PC-9 (cell line): ENCODE results near the gene PYCR2. TPM values are rescaled to one million over a fixed set of nuclear protein-coding genes. Genes with fewer than 3 reads are reported as not detected.
"Not testable (repeated sequence)": the region's sequence is repeated elsewhere in the genome, so short reads cannot be mapped to it uniquely, and the experiment has no call there.

Experiments used
- BruUV-seq: library from RNA; stranded (reverse); fragments of 400-500 nt; replicated peaks from 2 replicates; lab custom pipeline; 2021; lab: Mats Ljungman, UMichigan
- CTCF ChIA-PET: fragments of 300-600 bp; sonication (Branson Sonifier 250); formaldehyde crosslinking; loops from one replicate; lab custom pipeline; 2022; ENCODE audit warnings: antibody characterized with exemption; lab: Charles Lee
- POLR2A ChIA-PET: fragments of 300-600 bp; sonication (Branson Sonifier 250); formaldehyde crosslinking; loops from one replicate; lab custom pipeline; 2022; ENCODE audit warnings: antibody characterized with exemption; ENCODE audit not compliant: unreplicated experiment; lab: Charles Lee
- DNase-seq, 2 experiments: peaks; one replicate each; pipeline versions ENCODE4 v3.0.0 to v3.0.0-alpha.2; 2015 to 2022; ENCODE audit warnings: mixed read lengths in 1 of 2
- H2AFZ ChIP-seq: fragments of 200-600 bp; sonication (generic); 2 replicates; pipeline ENCODE4 v1.8.1; 2017; ENCODE audit warnings: antibody characterized with exemption
- H3F3A ChIP-seq: fragments of 200-600 bp; sonication (generic); 2 replicates; pipeline ENCODE4 v1.8.1; 2017; ENCODE audit warnings: antibody characterized with exemption, mild to moderate bottlenecking, low read depth; ENCODE audit not compliant: insufficient read depth
- H3K27ac ChIP-seq: fragments of 200-600 bp; sonication (generic); 2 replicates; pipeline ENCODE4 v1.6.1; 2016; ENCODE audit warnings: mixed run types
- H3K27me3 ChIP-seq: fragments of 200-600 bp; sonication (generic); 2 replicates; pipeline ENCODE4 v1.6.1; 2016; ENCODE audit warnings: low read depth, mixed run types; ENCODE audit not compliant: insufficient read depth
- H3K36me3 ChIP-seq: fragments of 200-600 bp; sonication (generic); 2 replicates; pipeline ENCODE4 v1.6.1; 2016; ENCODE audit warnings: low read depth, mixed run types
- H3K4me1 ChIP-seq: fragments of 200-600 bp; sonication (generic); replicated peaks from 2 replicates; pipeline ENCODE4 v1.6.1; 2016; ENCODE audit warnings: mixed run types; ENCODE audit not compliant: insufficient read depth
- H3K4me2 ChIP-seq: fragments of 200-600 bp; sonication (generic); 2 replicates; pipeline ENCODE4 v1.6.1; 2017; ENCODE audit warnings: mixed run types
- H3K4me3 ChIP-seq: fragments of 200-600 bp; sonication (generic); 2 replicates; pipeline ENCODE4 v1.6.1; 2016; ENCODE audit warnings: mixed run types
- H3K79me2 ChIP-seq: fragments of 200-600 bp; sonication (generic); 2 replicates; pipeline ENCODE4 v1.6.1; 2017; ENCODE audit warnings: low read depth, mixed run types
- H3K9me2 ChIP-seq: fragments of 200-600 bp; sonication (generic); 2 replicates; pipeline ENCODE4 v1.8.1; 2017; ENCODE audit warnings: mild to moderate bottlenecking; ENCODE audit not compliant: insufficient read depth
- H3K9me3 ChIP-seq: fragments of 200-600 bp; sonication (generic); 2 replicates; pipeline ENCODE4 v1.8.1; 2016; ENCODE audit warnings: low read depth; ENCODE audit not compliant: insufficient read depth
- H4K20me1 ChIP-seq: fragments of 200-600 bp; sonication (generic); 2 replicates; pipeline ENCODE4 v1.8.1; 2017; ENCODE audit not compliant: insufficient read depth
- EZH2 ChIP-seq: fragments of 200-600 bp; sonication (generic); IDR thresholded peaks from 2 replicates; pipeline ENCODE4 v1.8.0; 2017; ENCODE audit warnings: antibody characterized with exemption, low read depth
- intact Hi-C: fragments of 100-400 bp; cut with micrococcal nuclease; formaldehyde crosslinking; loops from one replicate; pipeline ENCODE4 v1.10.0; 2022; ENCODE audit not compliant: unreplicated experiment
- total RNA-seq: library from RNA; stranded (reverse); gene quantifications from 2 replicates; pipeline ENCODE4 v1.2.3, GENCODE V29; 2021
- TF ChIP-seq, protein P1 (sequence below): fragments of 200-600 bp; sonication (generic); conservative IDR thresholded peaks from 2 replicates; pipeline ENCODE4 v1.6.1; 2017; ENCODE audit warnings: mixed run types, antibody characterized with exemption, mild to moderate bottlenecking, moderate library complexity

The PYCR2 gene
- total RNA-seq, 1 experiment from 2014 or later = 100 TPM

DNA sequence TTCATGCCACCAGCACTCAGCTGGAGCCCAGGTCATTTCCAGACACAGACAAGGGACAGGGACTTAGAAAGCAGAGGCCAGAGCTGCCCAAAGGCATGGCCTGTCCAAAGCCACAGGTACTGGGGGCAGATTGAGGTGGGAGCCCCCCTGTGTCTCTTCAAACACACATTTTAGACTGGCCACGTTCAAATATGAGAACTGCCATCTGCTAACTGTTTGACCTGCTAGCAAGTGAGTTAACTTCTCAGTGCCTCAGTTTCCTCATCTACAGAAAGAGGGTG, 17.8 kb upstream of the PYCR2 start:
- no peaks in the 10 kb centered on the region for H3K27me3 ChIP-seq
- H3K9me3 ChIP-seq = no peaks in the 10 kb centered on the region
- no TSS peak for BruUV-seq
- H3K4me2 ChIP-seq = no peak overlapping the region
- no peaks in the 10 kb centered on the region for H3F3A ChIP-seq
- H3K79me2 ChIP-seq = no peaks in the 10 kb centered on the region
- H3K27ac ChIP-seq = no peak overlapping the region
- ChIA-PET POLR2A (no interaction called here), CTCF (no interaction called here)
- no peaks in the 10 kb centered on the region for H3K36me3 ChIP-seq
- intact Hi-C loops = no loop called here
- no peak for DNase-seq
- H3K4me3 ChIP-seq = no peak overlapping the region
- H3K9me2 ChIP-seq = no peaks in the 10 kb centered on the region
- H3K4me1 ChIP-seq = no peaks in the 10 kb centered on the region
- no peak overlapping the region for H2AFZ ChIP-seq
- no peaks in the 10 kb centered on the region for H4K20me1 ChIP-seq
- TF ChIP-seq, protein P1, sequence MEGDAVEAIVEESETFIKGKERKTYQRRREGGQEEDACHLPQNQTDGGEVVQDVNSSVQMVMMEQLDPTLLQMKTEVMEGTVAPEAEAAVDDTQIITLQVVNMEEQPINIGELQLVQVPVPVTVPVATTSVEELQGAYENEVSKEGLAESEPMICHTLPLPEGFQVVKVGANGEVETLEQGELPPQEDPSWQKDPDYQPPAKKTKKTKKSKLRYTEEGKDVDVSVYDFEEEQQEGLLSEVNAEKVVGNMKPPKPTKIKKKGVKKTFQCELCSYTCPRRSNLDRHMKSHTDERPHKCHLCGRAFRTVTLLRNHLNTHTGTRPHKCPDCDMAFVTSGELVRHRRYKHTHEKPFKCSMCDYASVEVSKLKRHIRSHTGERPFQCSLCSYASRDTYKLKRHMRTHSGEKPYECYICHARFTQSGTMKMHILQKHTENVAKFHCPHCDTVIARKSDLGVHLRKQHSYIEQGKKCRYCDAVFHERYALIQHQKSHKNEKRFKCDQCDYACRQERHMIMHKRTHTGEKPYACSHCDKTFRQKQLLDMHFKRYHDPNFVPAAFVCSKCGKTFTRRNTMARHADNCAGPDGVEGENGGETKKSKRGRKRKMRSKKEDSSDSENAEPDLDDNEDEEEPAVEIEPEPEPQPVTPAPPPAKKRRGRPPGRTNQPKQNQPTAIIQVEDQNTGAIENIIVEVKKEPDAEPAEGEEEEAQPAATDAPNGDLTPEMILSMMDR = no peak
- no peak for TF ChIP-seq EZH2

- no TSS peak for BruUV-seq
- Histone ChIP-seq H3F3A (no peaks in the 10 kb centered on the region), H3K4me2 (no peak within 1 kb of the TSS), H3K79me2 (no peaks in the 10 kb centered on the region), H3K4me3 (no peak within 1 kb of the TSS), H3K27ac (no peak within 1 kb of the TSS), H4K20me1 (no peaks in the 10 kb centered on the region), H3K36me3 (no peaks in the 10 kb centered on the region), H2AFZ (no peak within 1 kb of the TSS), H3K4me1 (peaks cover 3% of the 10 kb centered on the region), H3K9me2 (no peaks in the 10 kb centered on the region), H3K9me3 (no peaks in the 10 kb centered on the region), H3K27me3 (no peaks in the 10 kb centered on the region)
- no peak for TF ChIP-seq EZH2
- TF ChIP-seq, protein P1 = no peak
- ChIA-PET POLR2A (no interaction called here), CTCF (no interaction called here)
- no peak for DNase-seq
- intact Hi-C loops = no loop called here
These were observed 17.3 kb upstream of the PYCR2 start, which contains the start of gene LEFTY2 for GRCh38 chr1:225941187-225941941. Gene LEFTY2, minus strand, starts transcription at chr1:225941220. Its CDS starts 80 bp downstream, at chr1:225941140.

GRCh38 chr1:225940385-225941151, 16.5 kb upstream of the PYCR2 start:
- Histone ChIP-seq H3K27me3 (no peaks in the 10 kb centered on the region), H4K20me1 (no peaks in the 10 kb centered on the region), H3K9me3 (no peaks in the 10 kb centered on the region), H3K9me2 (no peaks in the 10 kb centered on the region), H3K4me1 (peaks cover 5% of the 10 kb centered on the region), H3F3A (no peaks in the 10 kb centered on the region), H3K36me3 (no peaks in the 10 kb centered on the region), H3K79me2 (no peaks in the 10 kb centered on the region), H3K27ac (no peak overlapping the region), H3K4me3 (no peak overlapping the region), H3K4me2 (no peak overlapping the region), H2AFZ (no peak overlapping the region)
- ChIA-PET POLR2A (no interaction called here), CTCF (no interaction called here)
- no TSS peak for BruUV-seq
- DNase-seq = no peak
- TF ChIP-seq, protein P1 = no peak
- TF ChIP-seq EZH2 = no peak
- intact Hi-C loops = no loop called here

DNA sequence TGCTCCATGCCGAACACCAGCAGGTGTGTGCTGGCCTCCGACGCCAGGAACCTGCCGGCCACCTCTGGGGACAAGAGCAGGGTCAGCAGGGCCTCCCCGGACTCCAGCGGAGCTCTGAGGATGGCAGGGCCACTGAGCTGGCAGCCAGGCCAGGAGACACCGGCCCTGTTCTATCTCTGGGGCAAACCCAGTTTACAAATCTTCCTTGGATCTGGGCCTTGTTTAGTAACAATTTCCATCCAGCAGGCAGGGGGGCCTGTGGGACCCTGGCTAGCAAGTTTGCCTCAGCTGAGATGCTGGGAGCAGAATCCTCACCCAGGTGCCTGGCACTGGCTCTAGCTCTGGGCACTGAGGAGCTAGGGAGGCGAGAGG, 15.9 kb upstream of the PYCR2 start:
- H3K4me1 ChIP-seq, H3K4me3 ChIP-seq, H3F3A ChIP-seq, intact Hi-C loops, H4K20me1 ChIP-seq, H3K9me2 ChIP-seq, H3K9me3 ChIP-seq, H3K27ac ChIP-seq, H3K79me2 ChIP-seq, H3K4me2 ChIP-seq, CTCF ChIA-PET, H3K27me3 ChIP-seq, H2AFZ ChIP-seq, BruUV-seq, POLR2A ChIA-PET, H3K36me3 ChIP-seq, DNase-seq: not testable (repeated sequence)

DNA sequence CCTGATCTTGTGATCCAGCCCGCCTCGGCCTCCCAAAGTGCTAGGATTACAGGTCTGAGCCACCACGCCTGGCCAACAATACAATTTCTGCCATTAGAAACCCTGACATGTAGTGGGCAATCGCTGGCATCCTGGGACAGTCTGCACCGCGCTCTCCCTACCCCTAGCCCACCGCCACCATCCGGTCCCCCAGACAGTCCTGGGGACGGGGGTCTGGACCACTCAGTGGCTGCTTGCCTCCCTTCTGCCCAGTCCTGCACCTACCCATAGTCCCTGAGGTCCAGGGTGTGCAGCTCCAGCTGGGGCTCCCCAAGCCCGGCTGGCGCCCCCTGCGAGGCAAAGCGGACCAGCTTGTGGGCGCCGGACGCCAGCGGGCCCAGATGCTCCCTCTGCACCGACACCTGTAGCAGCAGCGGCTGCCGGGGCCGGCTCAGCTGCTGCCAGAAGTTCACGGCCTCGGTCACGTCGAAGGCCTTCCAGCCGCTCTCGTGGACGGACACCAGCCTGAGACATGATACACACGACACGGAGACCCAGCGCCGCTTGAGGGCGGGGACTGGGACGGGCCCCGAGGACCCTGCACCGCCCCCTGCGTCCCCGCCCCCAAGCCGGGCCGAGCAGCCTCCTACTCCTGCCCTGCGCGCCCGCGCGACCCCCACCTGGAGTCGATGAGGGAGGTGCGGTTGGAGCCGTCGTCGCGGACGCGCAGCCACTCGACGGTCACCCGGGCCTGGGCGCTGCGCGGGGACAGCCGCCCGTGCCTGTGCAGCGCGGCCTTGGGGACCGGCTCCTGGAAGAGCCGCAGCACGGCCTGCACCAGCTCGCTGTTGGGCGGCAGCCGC, 15.3 kb upstream of the PYCR2 start:
- H3K9me3 ChIP-seq, H3K27ac ChIP-seq, CTCF ChIA-PET, H3F3A ChIP-seq, H3K79me2 ChIP-seq, POLR2A ChIA-PET, BruUV-seq, H3K4me2 ChIP-seq, H3K4me3 ChIP-seq, H3K9me2 ChIP-seq, H3K36me3 ChIP-seq, intact Hi-C loops, H4K20me1 ChIP-seq, DNase-seq, H3K27me3 ChIP-seq, H2AFZ ChIP-seq, H3K4me1 ChIP-seq: not testable (repeated sequence)
